IPS-15b (cell line): ENCODE results near the gene PHPT1.

Experiments used
- H3K27me3 ChIP-seq: one replicate; pipeline ENCODE4 v1.6.1; 2013; ENCODE audit warnings: low read length; ENCODE audit not compliant: control insufficient read depth, insufficient read depth
- H3K36me3 ChIP-seq: one replicate; pipeline ENCODE4 v1.6.1; 2013; ENCODE audit warnings: low read length; ENCODE audit not compliant: control insufficient read depth, insufficient read depth
- H3K4me1 ChIP-seq: one replicate; pipeline ENCODE4 v1.6.1; 2013; ENCODE audit warnings: mild to moderate bottlenecking, low read length; ENCODE audit not compliant: control insufficient read depth, insufficient read depth
- H3K4me3 ChIP-seq: one replicate; pipeline ENCODE4 v1.5.1; 2013; ENCODE audit warnings: low read depth, low read length
- H3K9ac ChIP-seq: one replicate; pipeline ENCODE4 v1.6.1; 2013; ENCODE audit warnings: low read depth, mild to moderate bottlenecking, low read length
- H3K9me3 ChIP-seq: one replicate; pipeline ENCODE4 v1.6.1; 2013; ENCODE audit warnings: mild to moderate bottlenecking, low read length; ENCODE audit not compliant: control insufficient read depth, insufficient read depth

Gene PHPT1

DNA sequence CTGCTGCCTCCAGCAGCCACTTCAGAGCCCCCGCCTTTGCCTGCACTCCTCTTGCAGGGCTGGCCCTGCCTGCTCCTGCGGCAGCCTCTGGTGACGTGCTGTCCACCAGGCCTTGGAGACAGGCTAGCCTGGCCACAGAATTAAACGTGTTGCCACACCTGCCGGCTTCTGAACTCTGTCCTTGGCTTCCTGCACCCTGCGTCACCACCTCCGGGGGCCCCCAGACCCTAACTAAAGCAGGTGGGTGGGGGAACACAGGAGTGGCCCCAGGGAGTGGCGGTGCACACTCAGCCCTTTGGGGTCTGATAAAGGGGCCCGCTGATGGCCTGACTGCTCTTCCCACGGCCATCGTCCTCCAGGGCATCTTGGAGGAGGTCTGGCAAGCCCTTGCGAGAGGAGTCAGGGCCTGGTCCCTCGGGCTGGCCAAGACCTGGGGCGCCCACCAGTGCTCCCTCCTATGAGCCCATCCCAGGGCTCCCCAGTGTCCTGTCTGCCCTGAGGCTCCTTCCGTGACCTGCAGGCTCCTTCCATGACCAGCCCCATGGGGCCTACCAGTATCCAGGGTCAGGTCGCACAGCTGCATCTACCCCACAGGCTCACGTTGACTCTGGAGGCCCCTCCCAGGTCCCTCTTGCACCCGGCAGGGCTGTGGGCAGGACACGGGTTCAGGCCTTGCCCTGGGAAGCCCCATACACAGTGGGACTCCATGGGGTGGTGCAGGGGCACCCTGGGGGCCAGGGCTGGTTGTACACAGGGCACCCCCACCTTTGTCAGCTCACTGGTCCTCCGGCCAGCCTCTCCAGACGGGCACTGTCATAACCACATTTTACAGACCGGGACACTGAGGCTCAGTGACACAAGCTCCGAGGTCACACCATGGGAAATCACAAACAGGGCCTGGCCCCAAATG is 1.9 kb downstream of the PHPT1 start:
- no peak overlapping the region for H3K9ac ChIP-seq
- H3K27me3 ChIP-seq, result no peaks in the 10 kb centered on the region
- H3K4me3 ChIP-seq, result no peak overlapping the region
- no peaks in the 10 kb centered on the region for H3K4me1 ChIP-seq
- no peaks in the 10 kb centered on the region for H3K9me3 ChIP-seq
- peaks cover 25% of the 10 kb centered on the region for H3K36me3 ChIP-seq

GRCh38 chr9:136851941-136852663 is 2.9 kb downstream of the PHPT1 start, which contains the start of gene MAMDC4:
TSS of gene MAMDC4 (plus strand) at chr9:136852346. CDS start at chr9:136852417, 71 bp downstream.
- Histone ChIP-seq H3K36me3 (peaks cover 25% of the 10 kb centered on the region), H3K9me3 (no peaks in the 10 kb centered on the region), H3K4me1 (no peaks in the 10 kb centered on the region), H3K4me3 (no peak within 1 kb of the TSS), H3K27me3 (no peaks in the 10 kb centered on the region), H3K9ac (no peak within 1 kb of the TSS)

- no peak overlapping the region for H3K9ac ChIP-seq
- H3K4me3 ChIP-seq, result no peak overlapping the region
- peaks cover 25% of the 10 kb centered on the region for H3K36me3 ChIP-seq
- H3K9me3 ChIP-seq, result no peaks in the 10 kb centered on the region
- no peaks in the 10 kb centered on the region for H3K4me1 ChIP-seq
- no peaks in the 10 kb centered on the region for H3K27me3 ChIP-seq
Measured at GRCh38 chr9:136852664-136853595, 3.7 kb downstream of the PHPT1 start.

DNA sequence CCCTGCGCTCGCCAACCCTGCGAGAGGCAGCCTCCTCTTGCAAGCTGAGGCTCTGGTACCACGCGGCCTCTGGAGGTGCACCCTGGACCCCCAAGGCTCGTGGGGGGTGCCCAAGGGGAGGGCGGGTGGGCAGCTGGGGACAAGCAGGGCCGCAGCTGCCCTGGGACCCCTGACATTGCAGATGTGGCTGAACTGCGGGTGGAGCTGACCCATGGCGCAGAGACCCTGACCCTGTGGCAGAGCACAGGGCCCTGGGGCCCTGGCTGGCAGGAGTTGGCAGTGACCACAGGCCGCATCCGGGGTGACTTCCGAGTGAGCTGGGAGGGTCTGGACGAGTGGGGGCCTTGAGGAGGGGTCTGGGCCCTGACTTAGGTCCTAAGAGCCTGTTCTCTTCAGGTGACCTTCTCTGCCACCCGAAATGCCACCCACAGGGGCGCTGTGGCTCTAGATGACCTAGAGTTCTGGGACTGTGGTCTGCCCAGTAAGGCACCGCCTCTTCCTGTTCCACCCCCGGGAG is 4.4 kb downstream of the PHPT1 start:
- Histone ChIP-seq H3K36me3 (peaks cover 27% of the 10 kb centered on the region), H3K9me3 (no peaks in the 10 kb centered on the region), H3K4me3 (no peak overlapping the region), H3K9ac (no peak overlapping the region), H3K4me1 (no peaks in the 10 kb centered on the region), H3K27me3 (no peaks in the 10 kb centered on the region)

GRCh38 chr9:136854113-136854841 is 5.1 kb downstream of the PHPT1 start:
- H3K9ac ChIP-seq, result no peak overlapping the region
- no peaks in the 10 kb centered on the region for H3K27me3 ChIP-seq
- peaks cover 27% of the 10 kb centered on the region for H3K36me3 ChIP-seq
- no peak overlapping the region for H3K4me3 ChIP-seq
- no peaks in the 10 kb centered on the region for H3K4me1 ChIP-seq
- no peaks in the 10 kb centered on the region for H3K9me3 ChIP-seq

DNA sequence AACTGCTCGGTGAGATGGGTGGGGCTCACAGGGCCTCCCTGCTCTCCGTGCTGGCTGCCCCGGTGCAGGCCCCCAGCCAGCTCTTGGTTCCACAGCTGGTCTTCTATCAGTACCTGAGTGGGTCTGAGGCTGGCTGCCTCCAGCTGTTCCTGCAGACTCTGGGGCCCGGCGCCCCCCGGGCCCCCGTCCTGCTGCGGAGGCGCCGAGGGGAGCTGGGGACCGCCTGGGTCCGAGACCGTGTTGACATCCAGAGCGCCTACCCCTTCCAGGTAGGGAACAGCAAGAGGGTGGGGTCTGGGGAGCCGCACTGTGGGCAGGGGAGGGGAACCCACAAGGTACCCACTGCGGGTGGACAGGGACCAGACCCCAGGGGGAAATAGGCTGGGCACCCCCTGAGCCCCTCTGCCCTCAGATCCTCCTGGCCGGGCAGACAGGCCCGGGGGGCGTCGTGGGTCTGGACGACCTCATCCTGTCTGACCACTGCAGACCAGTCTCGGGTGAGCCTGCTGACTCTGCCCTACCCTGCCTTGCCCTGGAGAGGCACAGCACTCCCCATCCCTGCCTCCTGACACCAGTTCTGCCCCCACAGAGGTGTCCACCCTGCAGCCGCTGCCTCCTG is 5.7 kb downstream of the PHPT1 start:
- no peak overlapping the region for H3K4me3 ChIP-seq
- no peaks in the 10 kb centered on the region for H3K9me3 ChIP-seq
- peaks cover 26% of the 10 kb centered on the region for H3K36me3 ChIP-seq
- no peaks in the 10 kb centered on the region for H3K4me1 ChIP-seq
- no peak overlapping the region for H3K9ac ChIP-seq
- no peaks in the 10 kb centered on the region for H3K27me3 ChIP-seq

DNA sequence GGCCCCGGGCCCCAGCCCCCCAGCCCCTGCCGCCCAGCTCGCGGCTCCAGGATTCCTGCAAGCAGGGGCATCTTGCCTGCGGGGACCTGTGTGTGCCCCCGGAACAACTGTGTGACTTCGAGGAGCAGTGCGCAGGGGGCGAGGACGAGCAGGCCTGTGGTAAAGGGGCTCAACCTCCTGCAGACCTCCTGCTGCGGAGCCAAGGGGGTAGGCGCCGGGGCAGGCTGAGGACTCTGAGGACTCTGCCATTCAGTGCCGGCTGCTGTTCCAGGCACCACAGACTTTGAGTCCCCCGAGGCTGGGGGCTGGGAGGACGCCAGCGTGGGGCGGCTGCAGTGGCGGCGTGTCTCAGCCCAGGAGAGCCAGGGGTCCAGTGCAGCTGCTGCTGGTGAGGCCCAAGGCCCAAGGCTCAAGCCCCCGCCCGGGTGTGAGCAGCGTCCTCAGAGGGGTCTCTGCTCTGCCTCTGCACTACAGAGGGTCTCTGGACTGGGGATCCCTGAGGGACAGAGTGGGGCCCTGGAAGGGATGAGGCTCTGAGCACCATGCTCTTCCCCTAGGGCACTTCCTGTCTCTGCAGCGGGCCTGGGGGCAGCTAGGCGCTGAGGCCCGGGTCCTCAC is 6.4 kb downstream of the PHPT1 start:
- H3K4me1 ChIP-seq, result no peaks in the 10 kb centered on the region
- H3K9me3 ChIP-seq, result no peaks in the 10 kb centered on the region
- no peaks in the 10 kb centered on the region for H3K27me3 ChIP-seq
- no peak overlapping the region for H3K9ac ChIP-seq
- peaks cover 22% of the 10 kb centered on the region for H3K36me3 ChIP-seq
- no peak overlapping the region for H3K4me3 ChIP-seq

DNA sequence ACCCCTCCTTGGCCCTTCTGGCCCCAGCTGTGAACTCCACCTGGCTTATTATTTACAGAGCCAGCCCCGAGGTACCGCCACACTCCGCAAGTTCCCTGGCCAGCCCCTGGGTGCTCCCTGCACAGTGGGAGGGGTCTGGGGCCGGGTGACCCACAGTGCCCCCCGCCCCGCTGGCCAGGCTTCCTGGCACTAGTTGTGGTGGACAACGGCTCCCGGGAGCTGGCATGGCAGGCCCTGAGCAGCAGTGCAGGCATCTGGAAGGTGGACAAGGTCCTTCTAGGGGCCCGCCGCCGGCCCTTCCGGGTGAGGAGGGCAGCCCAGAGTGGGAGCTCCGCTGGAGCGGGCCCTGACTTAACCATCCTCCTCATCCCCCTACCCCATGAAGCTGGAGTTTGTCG is 6.9 kb downstream of the PHPT1 start:
- Histone ChIP-seq H3K9me3 (no peaks in the 10 kb centered on the region), H3K9ac (no peak overlapping the region), H3K4me1 (no peaks in the 10 kb centered on the region), H3K4me3 (no peak overlapping the region), H3K27me3 (no peaks in the 10 kb centered on the region), H3K36me3 (peaks cover 22% of the 10 kb centered on the region)

DNA sequence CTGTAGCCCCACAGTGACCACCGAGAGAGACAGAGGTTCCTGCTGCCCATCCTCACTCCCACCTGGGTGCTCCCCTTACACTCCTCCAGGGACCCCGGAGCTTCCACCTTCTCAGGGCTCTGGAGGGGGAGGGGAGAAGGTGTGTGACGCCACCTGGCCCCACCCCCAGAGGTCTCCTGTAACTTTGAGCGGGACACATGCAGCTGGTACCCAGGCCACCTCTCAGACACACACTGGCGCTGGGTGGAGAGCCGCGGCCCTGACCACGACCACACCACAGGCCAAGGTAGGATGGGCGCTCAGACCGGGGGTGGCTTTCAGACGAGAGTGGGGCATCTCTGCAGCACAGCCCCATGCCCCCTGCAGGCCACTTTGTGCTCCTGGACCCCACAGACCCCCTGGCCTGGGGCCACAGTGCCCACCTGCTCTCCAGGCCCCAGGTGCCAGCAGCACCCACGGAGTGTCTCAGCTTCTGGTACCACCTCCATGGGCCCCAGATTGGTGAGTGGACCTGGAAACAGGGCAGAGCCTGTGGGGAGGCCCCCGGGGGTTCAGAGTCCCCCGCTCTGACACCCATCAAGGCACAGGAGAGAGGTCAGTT is 7.4 kb downstream of the PHPT1 start:
- peaks cover 21% of the 10 kb centered on the region for H3K36me3 ChIP-seq
- no peak overlapping the region for H3K4me3 ChIP-seq
- no peaks in the 10 kb centered on the region for H3K27me3 ChIP-seq
- no peak overlapping the region for H3K9ac ChIP-seq
- no peaks in the 10 kb centered on the region for H3K9me3 ChIP-seq
- no peaks in the 10 kb centered on the region for H3K4me1 ChIP-seq

DNA sequence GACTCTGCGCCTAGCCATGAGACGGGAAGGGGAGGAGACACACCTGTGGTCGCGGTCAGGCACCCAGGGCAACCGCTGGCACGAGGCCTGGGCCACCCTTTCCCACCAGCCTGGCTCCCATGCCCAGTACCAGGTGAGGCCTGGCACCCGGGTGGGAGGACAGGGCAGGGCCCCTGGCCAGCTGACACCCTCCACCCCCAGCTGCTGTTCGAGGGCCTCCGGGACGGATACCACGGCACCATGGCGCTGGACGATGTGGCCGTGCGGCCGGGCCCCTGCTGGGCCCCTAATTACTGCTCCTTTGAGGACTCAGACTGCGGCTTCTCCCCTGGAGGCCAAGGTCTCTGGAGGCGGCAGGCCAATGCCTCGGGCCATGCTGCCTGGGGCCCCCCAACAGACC is 8.0 kb downstream of the PHPT1 start:
- no peak overlapping the region for H3K4me3 ChIP-seq
- peaks cover 24% of the 10 kb centered on the region for H3K36me3 ChIP-seq
- no peak overlapping the region for H3K9ac ChIP-seq
- H3K9me3 ChIP-seq, result no peaks in the 10 kb centered on the region
- no peaks in the 10 kb centered on the region for H3K27me3 ChIP-seq
- no peaks in the 10 kb centered on the region for H3K4me1 ChIP-seq
